Measurements from ENCODE around the gene TM4SF18. TPM values are rescaled to one million over a fixed set of nuclear protein-coding genes. Genes with fewer than 3 reads are reported as not detected.

The TM4SF18 gene
- total RNA-seq, 1 donor from 2014 or later: 13.4 TPM

GRCh38 chr3:149288655-149289054, 44.8 kb downstream of the TM4SF18 start:
- ATAC-seq (no peak), DNase-seq (no peak)

GRCh38 chr3:149284034-149284433, 49.4 kb downstream of the TM4SF18 start:
- H3K27me3 ChIP-seq: no peaks in the 10 kb centered on the region
- no peaks in the 10 kb centered on the region for H3K4me1 ChIP-seq
- ATAC-seq (no peak), DNase-seq (no peak)
- no peak overlapping the region for H3K27ac ChIP-seq
- H3K4me3 ChIP-seq: no peak overlapping the region
- H3K9me3 ChIP-seq: no peaks in the 10 kb centered on the region
- intact Hi-C loops (cut with DNase I): no loop called here
- H3K36me3 ChIP-seq: no peaks in the 10 kb centered on the region
- no peak for TF ChIP-seq CTCF (IDR thresholded peaks at IDR 0.05)

More at GRCh38 chr3:149288655-149289054, 44.8 kb downstream of the TM4SF18 start:
- intact Hi-C loops (cut with DNase I): no loop called here
- H3K27me3 ChIP-seq: no peaks in the 10 kb centered on the region
- H3K27ac ChIP-seq: no peak overlapping the region
- no peaks in the 10 kb centered on the region for H3K4me1 ChIP-seq
- H3K9me3 ChIP-seq: no peaks in the 10 kb centered on the region
- no peak for TF ChIP-seq CTCF (IDR thresholded peaks at IDR 0.05)
- no peaks in the 10 kb centered on the region for H3K36me3 ChIP-seq
- no peak overlapping the region for H3K4me3 ChIP-seq

GRCh38 chr3:149283401-149283800, 50.0 kb downstream of the TM4SF18 start:
- ATAC-seq (no peak), DNase-seq (no peak)
- no peaks in the 10 kb centered on the region for H3K27me3 ChIP-seq
- H3K27ac ChIP-seq: no peak overlapping the region
- H3K4me3 ChIP-seq: no peak overlapping the region
- H3K4me1 ChIP-seq: no peaks in the 10 kb centered on the region
- no peaks in the 10 kb centered on the region for H3K36me3 ChIP-seq
- intact Hi-C loops (cut with DNase I): no loop called here
- no peaks in the 10 kb centered on the region for H3K9me3 ChIP-seq
- no peak for TF ChIP-seq CTCF (IDR thresholded peaks at IDR 0.05)

GRCh38 chr3:149282836-149283235, 50.6 kb downstream of the TM4SF18 start:
- no peak overlapping the region for H3K27ac ChIP-seq
- intact Hi-C loops (cut with DNase I): no loop called here
- H3K4me3 ChIP-seq: no peak overlapping the region
- no peaks in the 10 kb centered on the region for H3K9me3 ChIP-seq
- no peaks in the 10 kb centered on the region for H3K4me1 ChIP-seq
- DNase-seq (no peak), ATAC-seq (no peak)
- no peak for TF ChIP-seq CTCF (IDR thresholded peaks at IDR 0.05)
- H3K36me3 ChIP-seq: no peaks in the 10 kb centered on the region
- H3K27me3 ChIP-seq: no peaks in the 10 kb centered on the region

- DNase-seq (no peak), ATAC-seq (no peak)
- TF ChIP-seq CTCF (IDR thresholded peaks at IDR 0.05): no peak
- intact Hi-C loops (cut with DNase I): no loop called here
- H3K4me1 ChIP-seq: no peaks in the 10 kb centered on the region
- H3K36me3 ChIP-seq: no peaks in the 10 kb centered on the region
- H3K27ac ChIP-seq: no peak overlapping the region
- H3K27me3 ChIP-seq: no peaks in the 10 kb centered on the region
- no peak overlapping the region for H3K4me3 ChIP-seq
- no peaks in the 10 kb centered on the region for H3K9me3 ChIP-seq
Measured at GRCh38 chr3:149282322-149282721, 51.1 kb downstream of the TM4SF18 start.

GRCh38 chr3:149280671-149281349, 52.6 kb downstream of the TM4SF18 start:
- H3K36me3 ChIP-seq: no peaks in the 10 kb centered on the region
- no peak overlapping the region for H3K27ac ChIP-seq
- DNase-seq: no peak
- H3K9me3 ChIP-seq: no peaks in the 10 kb centered on the region
- no peaks in the 10 kb centered on the region for H3K27me3 ChIP-seq
- no peak for ATAC-seq
- H3K4me3 ChIP-seq: no peak overlapping the region
- no peak for TF ChIP-seq CTCF (IDR thresholded peaks at IDR 0.05)
- H3K4me1 ChIP-seq: peaks cover 4% of the 10 kb centered on the region
- intact Hi-C loops (cut with DNase I): no loop called here
